GM23248 (cell line): ENCODE data around the gene MRPL36.

Source experiments
- EZH2 ChIP-seq: fragments of 200-600 bp; sonication (generic); IDR thresholded peaks from 2 replicates; pipeline ENCODE4 v1.6.1; 2018; ENCODE audit warnings: antibody characterized with exemption, mild to moderate bottlenecking; ENCODE audit not compliant: insufficient read depth, poor library complexity, severe bottlenecking
- EZH2phosphoT487 ChIP-seq: fragments of 200-600 bp; sonication (generic); IDR thresholded peaks from 2 replicates; pipeline ENCODE4 v1.6.1; 2018; ENCODE audit warnings: antibody characterized with exemption, moderate library complexity, mild to moderate bottlenecking, low read depth; ENCODE audit not compliant: insufficient read depth

DNA sequence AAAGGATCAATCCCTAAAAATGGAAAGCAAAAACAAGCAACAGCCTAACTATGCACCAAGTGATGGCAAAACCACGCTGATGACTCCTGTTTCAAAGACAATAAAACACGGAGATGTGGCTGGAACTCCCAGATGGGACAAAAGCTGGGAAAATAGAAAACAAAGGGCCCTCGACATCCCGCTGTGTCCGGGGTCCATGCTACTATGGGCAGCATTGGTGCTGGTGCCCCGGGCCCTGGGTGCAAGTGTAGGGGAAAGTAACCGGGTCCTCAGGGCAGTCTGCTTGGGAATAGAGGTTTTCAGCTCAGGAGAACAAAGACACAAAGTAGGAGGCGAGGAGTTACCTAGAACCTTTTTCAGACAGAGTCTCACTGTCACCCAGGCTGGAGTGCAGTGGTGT is 46.1 kb downstream of the MRPL36 start:
- TF ChIP-seq EZH2 = no peak
- no peak for TF ChIP-seq EZH2phosphoT487
